ENCODE measurements around the gene PPP4R4. TPM values are rescaled to one million over a fixed set of nuclear protein-coding genes. Genes with fewer than 3 reads are reported as not detected.
"Not testable (repeated sequence)": the region's sequence is repeated elsewhere in the genome, so short reads cannot be mapped to it uniquely, and the experiment has no call there.

PPP4R4 gene
- total and polyA plus RNA-seq, 5 experiments from 2014 or later = 0.07 to 1.5 (median 0.34) TPM; not detected in 1

DNA sequence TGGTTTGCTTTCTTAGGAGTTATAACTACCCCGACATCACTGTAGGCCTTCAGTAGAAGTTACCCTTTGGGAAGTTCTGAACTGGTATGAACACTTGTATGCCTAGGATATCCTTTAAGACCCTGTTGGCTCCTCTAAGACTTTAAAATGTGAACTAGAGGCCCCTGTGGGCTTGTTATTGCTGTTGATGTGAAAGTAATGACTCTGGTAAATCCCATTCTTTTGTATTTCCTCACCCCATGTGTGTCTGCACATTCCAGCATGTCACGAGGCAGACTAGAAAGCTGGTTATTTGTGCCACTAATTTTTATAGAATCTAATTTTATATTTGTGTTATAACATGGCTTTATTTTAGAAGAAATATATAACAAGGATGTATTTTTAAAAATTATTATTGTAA, 70.1 kb downstream of the PPP4R4 start:
- H3K27ac Mint-ChIP-seq = no peak overlapping the region
- no peaks in the 10 kb centered on the region for H3K9me3 Mint-ChIP-seq
- DNase-seq (no peak), ATAC-seq (no peak)
- no peak overlapping the region for H3K4me3 Mint-ChIP-seq
- H3K36me3 Mint-ChIP-seq = peaks cover 0 to 5% (median 3%) of the 10 kb centered on the region in 3 donors
- peaks cover 3 to 20% (median 9%) of the 10 kb centered on the region in 5 donors for H3K27me3 Mint-ChIP-seq
- H3K4me1 Mint-ChIP-seq = no peaks in the 10 kb centered on the region
- POLR2A ChIA-PET = no interaction called here

DNA sequence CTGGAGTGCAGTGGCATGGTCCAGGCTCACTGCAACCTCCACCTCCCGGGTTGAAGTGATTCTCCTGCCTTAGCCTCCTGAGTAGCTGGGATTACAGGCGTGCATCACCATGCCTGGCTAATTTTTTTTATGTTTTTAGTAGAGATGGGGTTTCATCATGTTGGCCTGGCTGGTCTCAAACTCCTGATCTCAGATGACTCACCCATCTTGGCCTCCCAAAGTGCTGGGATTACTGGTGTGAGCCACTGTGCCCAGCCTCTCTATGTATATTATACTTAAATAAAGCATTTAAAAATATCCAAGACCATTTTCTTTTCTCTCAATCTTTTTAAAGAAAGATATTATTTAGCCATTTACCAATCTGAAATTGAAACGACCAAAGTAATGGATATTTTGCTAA, 90.1 kb downstream of the PPP4R4 start:
- H3K4me3 Mint-ChIP-seq, DNase-seq, ATAC-seq, POLR2A ChIA-PET, H3K4me1 Mint-ChIP-seq, H3K27ac Mint-ChIP-seq: not testable (repeated sequence)
- peaks cover 8 to 28% (median 21%) of the 10 kb centered on the region in 9 donors for H3K9me3 Mint-ChIP-seq
- peaks cover 8 to 19% (median 11%) of the 10 kb centered on the region in 5 donors for H3K27me3 Mint-ChIP-seq
- H3K36me3 Mint-ChIP-seq = peaks cover 0 to 29% (median 9%) of the 10 kb centered on the region in 3 donors

DNA sequence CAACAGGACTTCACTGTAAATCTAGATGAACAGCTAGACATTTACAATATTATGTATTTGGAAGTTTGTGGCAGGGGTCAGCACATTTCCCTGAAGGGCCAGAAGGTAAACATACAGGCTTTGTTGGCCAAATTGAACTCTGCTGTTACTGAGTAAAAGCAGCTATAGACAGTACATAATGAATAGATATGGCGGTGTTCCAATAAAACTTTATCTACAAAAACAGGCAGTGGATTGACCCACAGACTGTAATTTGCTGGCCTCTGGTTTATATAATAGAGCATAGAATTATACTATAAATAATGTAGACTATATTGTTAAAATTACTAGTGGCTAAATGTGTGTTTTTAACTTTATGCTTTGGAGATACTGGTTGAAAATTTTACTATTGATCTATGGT, 93.2 kb downstream of the PPP4R4 start:
- DNase-seq (no peak), ATAC-seq (no peak)
- Mint-ChIP-seq H3K36me3 (peaks cover 0 to 16% (median 7%) of the 10 kb centered on the region in 3 donors), H3K4me1 (no peaks in the 10 kb centered on the region), H3K27me3 (peaks cover 8 to 40% (median 12%) of the 10 kb centered on the region in 5 donors), H3K9me3 (peaks cover 3 to 16% (median 12%) of the 10 kb centered on the region in 9 donors), H3K27ac (no peak overlapping the region), H3K4me3 (no peak overlapping the region)
- POLR2A ChIA-PET = no interaction called here

- ATAC-seq, H3K4me1 Mint-ChIP-seq, H3K27ac Mint-ChIP-seq, POLR2A ChIA-PET, DNase-seq, H3K9me3 Mint-ChIP-seq, H3K4me3 Mint-ChIP-seq, H3K36me3 Mint-ChIP-seq: not testable (repeated sequence)
- peaks cover 11 to 41% (median 16%) of the 10 kb centered on the region in 5 donors for H3K27me3 Mint-ChIP-seq
These were observed 94.5 kb downstream of the PPP4R4 start for GRCh38 chr14:94268582-94268981.

GRCh38 chr14:94269156-94269555, 95.0 kb downstream of the PPP4R4 start:
- H3K4me3 Mint-ChIP-seq = no peak overlapping the region
- H3K4me1 Mint-ChIP-seq = no peaks in the 10 kb centered on the region
- no peak for ATAC-seq
- H3K27me3 Mint-ChIP-seq = peaks cover 9 to 41% (median 16%) of the 10 kb centered on the region in 5 donors
- POLR2A ChIA-PET = no interaction called here
- DNase-seq = no peak
- H3K9me3 Mint-ChIP-seq = no peaks in the 10 kb centered on the region
- no peak overlapping the region for H3K27ac Mint-ChIP-seq
- peaks cover 0 to 4% (median 0%) of the 10 kb centered on the region in 3 donors for H3K36me3 Mint-ChIP-seq

DNA sequence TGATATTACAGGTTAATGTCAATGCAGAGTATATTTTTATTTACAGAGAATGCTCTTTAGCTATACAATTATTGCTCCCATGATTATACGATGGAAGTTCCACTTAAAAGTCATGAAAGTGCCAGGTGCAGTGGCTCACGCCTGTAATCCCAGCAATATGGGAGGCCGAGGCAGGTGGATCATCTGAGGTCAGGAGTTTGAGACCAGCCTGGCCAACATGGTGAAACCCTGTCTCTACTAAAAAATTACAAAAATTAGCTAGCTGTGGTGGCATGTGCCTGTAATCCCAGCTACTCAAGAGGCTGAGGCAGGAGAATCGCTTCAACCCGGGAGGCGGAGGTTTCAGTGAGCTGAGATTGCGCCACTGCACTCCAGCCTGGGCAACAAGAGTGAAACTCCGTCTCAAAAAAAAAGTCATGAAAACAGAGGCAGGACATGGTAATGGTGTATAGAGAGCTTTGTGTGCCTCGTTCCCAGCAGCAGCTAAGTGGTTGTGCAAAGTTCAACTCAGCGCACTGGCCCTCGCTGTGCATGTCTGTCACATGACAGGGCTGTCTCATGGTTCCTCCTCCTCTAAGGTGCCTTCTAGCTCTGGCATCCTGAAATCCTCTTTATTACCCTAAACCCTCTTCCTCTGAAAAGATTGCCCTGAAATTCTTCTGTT, 102.9 kb downstream of the PPP4R4 start:
- not testable (repeated sequence) for H3K27me3 Mint-ChIP-seq

GRCh38 chr14:94278731-94279130, 104.6 kb downstream of the PPP4R4 start:
- Mint-ChIP-seq H3K4me3 (no peak overlapping the region), H3K27ac (no peak overlapping the region), H3K36me3 (no peaks in the 10 kb centered on the region), H3K27me3 (peaks cover 0 to 12% (median 0%) of the 10 kb centered on the region in 5 donors), H3K4me1 (no peaks in the 10 kb centered on the region), H3K9me3 (no peaks in the 10 kb centered on the region)
- no peak for ATAC-seq
- no peak for DNase-seq
- POLR2A ChIA-PET = no interaction called here

More for the DNA sequence above, 102.9 kb downstream of the PPP4R4 start:
- H3K4me1 Mint-ChIP-seq, H3K36me3 Mint-ChIP-seq, H3K4me3 Mint-ChIP-seq, H3K9me3 Mint-ChIP-seq, POLR2A ChIA-PET, DNase-seq, ATAC-seq, H3K27ac Mint-ChIP-seq: not testable (repeated sequence)

DNA sequence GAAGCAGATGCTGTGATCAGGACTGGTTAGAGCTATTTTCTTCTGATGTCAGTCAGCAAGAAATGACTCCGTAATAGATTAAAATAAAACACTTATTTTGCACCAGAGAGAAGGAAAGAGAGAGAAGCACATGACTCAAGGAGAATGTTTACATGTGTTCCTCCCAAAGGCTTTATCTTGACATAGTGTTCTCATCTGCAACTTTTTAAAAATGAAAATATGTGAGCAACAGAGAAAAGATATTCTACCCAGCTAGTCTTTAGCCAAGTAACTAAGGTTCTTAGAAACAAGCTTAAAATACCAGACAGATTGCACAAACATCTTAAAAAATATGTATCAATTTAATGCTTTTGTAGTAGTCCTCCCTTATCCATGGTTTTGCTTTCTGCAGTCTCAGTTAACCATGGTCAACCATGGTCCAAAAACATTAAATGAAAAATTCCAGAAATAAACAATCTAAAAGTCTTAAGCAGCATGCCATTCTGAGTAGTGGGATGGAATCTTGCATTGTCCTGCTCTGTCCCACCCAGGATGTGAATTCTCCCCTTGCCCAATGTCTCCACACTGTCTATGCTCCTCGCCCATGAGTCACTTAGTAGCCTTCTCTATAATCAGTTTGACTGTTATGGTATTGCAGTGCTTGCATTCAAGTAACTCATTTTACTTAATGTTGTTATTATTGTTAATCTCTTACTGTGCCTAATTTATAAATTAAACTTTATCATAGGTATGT, 109.0 kb downstream of the PPP4R4 start:
- peaks cover 0 to 3% (median 0%) of the 10 kb centered on the region in 9 donors for H3K9me3 Mint-ChIP-seq
- H3K36me3 Mint-ChIP-seq = no peaks in the 10 kb centered on the region
- H3K4me1 Mint-ChIP-seq = no peaks in the 10 kb centered on the region
- ATAC-seq (no peak), DNase-seq (no peak)
- H3K27me3 Mint-ChIP-seq = peaks cover 3 to 15% (median 13%) of the 10 kb centered on the region in 5 donors
- no peak overlapping the region for H3K27ac Mint-ChIP-seq
- H3K4me3 Mint-ChIP-seq = no peak overlapping the region
- POLR2A ChIA-PET = no interaction called here

DNA sequence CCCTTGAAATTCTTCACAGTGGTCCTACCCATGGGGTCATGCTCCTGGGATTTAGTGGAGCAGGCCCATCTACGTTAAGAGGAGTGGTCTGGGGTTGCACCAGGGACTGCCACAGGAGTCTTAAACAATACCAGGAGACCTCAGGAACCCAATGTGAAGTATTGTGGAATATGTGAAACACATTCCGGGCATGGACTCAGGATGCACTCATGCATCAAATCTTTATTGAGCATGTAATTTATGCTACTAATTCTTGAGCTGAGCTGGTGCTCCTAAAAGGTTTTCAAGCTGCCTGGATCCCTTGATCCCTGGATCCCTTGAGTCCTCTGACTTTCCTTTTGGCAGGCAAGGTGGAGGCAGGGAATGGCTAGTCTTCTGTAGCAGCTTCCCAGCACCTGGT, 110.1 kb downstream of the PPP4R4 start:
- ATAC-seq = no peak
- Mint-ChIP-seq H3K4me3 (no peak overlapping the region), H3K9me3 (peaks cover 0 to 3% (median 0%) of the 10 kb centered on the region in 9 donors), H3K27me3 (peaks cover 3 to 17% (median 13%) of the 10 kb centered on the region in 5 donors), H3K4me1 (no peaks in the 10 kb centered on the region), H3K27ac (no peak overlapping the region), H3K36me3 (no peaks in the 10 kb centered on the region)
- POLR2A ChIA-PET = no interaction called here
- DNase-seq = no peak

- no peak overlapping the region for H3K27ac Mint-ChIP-seq
- no peak overlapping the region for H3K4me3 Mint-ChIP-seq
- DNase-seq (no peak), ATAC-seq (no peak)
- no peaks in the 10 kb centered on the region for H3K4me1 Mint-ChIP-seq
- peaks cover 0 to 3% (median 0%) of the 10 kb centered on the region in 9 donors for H3K9me3 Mint-ChIP-seq
- POLR2A ChIA-PET = no interaction called here
- peaks cover 3 to 17% (median 13%) of the 10 kb centered on the region in 5 donors for H3K27me3 Mint-ChIP-seq
- H3K36me3 Mint-ChIP-seq = no peaks in the 10 kb centered on the region
These were observed 111.0 kb downstream of the PPP4R4 start for GRCh38 chr14:94285158-94285557.

- no peak overlapping the region for H3K27ac Mint-ChIP-seq
- H3K4me1 Mint-ChIP-seq = no peaks in the 10 kb centered on the region
- POLR2A ChIA-PET = no interaction called here
- H3K27me3 Mint-ChIP-seq = peaks cover 3 to 25% (median 6%) of the 10 kb centered on the region in 5 donors
- no peak overlapping the region for H3K4me3 Mint-ChIP-seq
- H3K36me3 Mint-ChIP-seq = no peaks in the 10 kb centered on the region
- DNase-seq = no peak
- H3K9me3 Mint-ChIP-seq = peaks cover 0 to 3% (median 0%) of the 10 kb centered on the region in 9 donors
- no peak for ATAC-seq
These were observed 114.7 kb downstream of the PPP4R4 start for GRCh38 chr14:94288610-94289465.

DNA sequence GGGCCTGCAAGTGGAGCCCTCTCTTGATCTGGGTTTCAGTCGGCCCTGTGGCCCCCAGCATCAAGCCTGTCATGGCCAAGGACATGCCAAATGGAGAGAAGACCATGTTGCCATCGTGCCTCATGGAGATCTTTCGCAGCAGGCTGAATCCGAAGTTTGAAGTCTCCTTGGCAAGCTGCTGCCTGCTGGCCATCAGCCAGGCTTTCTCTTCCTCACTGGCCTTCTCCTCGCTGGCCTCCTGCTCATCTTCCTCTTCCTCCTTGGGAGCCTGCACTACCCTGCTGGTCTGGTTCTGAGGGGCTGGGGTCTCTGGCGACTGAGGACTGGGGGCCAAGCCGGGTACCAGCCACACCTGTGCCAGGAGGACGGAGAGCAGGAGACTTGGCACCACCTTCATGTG, 116.1 kb downstream of the PPP4R4 start:
- DNase-seq = no peak
- POLR2A ChIA-PET = no interaction called here
- Mint-ChIP-seq H3K27ac (no peak overlapping the region), H3K9me3 (peaks cover 0 to 3% (median 0%) of the 10 kb centered on the region in 9 donors), H3K4me3 (no peak overlapping the region), H3K4me1 (no peaks in the 10 kb centered on the region), H3K36me3 (no peaks in the 10 kb centered on the region), H3K27me3 (peaks cover 3 to 25% (median 5%) of the 10 kb centered on the region in 5 donors)
- ATAC-seq = no peak
